Skeletal muscle satellite cell (primary cell): ENCODE results near the gene RAI14.
"Not testable (repeated sequence)": the region's sequence is repeated elsewhere in the genome, so short reads cannot be mapped to it uniquely, and the experiment has no call there.

Source experiments
- H3K27me3 ChIP-seq: 2 replicates; pipeline ENCODE4 v1.7.0; 2013; ENCODE audit warnings: low read length; ENCODE audit not compliant: control insufficient read depth, insufficient read depth
- H3K36me3 ChIP-seq: 2 replicates; pipeline ENCODE4 v1.7.0; 2013; ENCODE audit warnings: mild to moderate bottlenecking, control low read depth, low read length; ENCODE audit not compliant: insufficient read depth
- H3K4me1 ChIP-seq: 2 replicates; pipeline ENCODE4 v1.7.0; 2013; ENCODE audit warnings: low read length; ENCODE audit not compliant: control insufficient read depth, insufficient read depth
- H3K4me2 ChIP-seq: 2 replicates; pipeline ENCODE4 v1.7.0; 2013; ENCODE audit warnings: mild to moderate bottlenecking, low read length
- H3K4me3 ChIP-seq: 2 replicates; pipeline ENCODE4 v1.7.0; 2013; ENCODE audit warnings: low read length
- H3K9ac ChIP-seq: 2 replicates; pipeline ENCODE4 v1.7.0; 2013; ENCODE audit warnings: mild to moderate bottlenecking, low read depth, low read length, moderate library complexity
- H3K9me3 ChIP-seq: replicated peaks from 2 replicates; pipeline ENCODE4 v1.7.0; 2013; ENCODE audit warnings: mild to moderate bottlenecking, control low read depth, low read length

The RAI14 gene

GRCh38 chr5:34767180-34767579 lies 111.1 kb downstream of the RAI14 start:
- peaks cover 74% of the 10 kb centered on the region for H3K36me3 ChIP-seq
- H3K9ac ChIP-seq: no peak overlapping the region
- H3K4me2 ChIP-seq: no peak overlapping the region
- no peaks in the 10 kb centered on the region for H3K27me3 ChIP-seq
- H3K4me1 ChIP-seq: peaks cover 13% of the 10 kb centered on the region
- no peaks in the 10 kb centered on the region for H3K9me3 ChIP-seq
- no peak overlapping the region for H3K4me3 ChIP-seq

DNA sequence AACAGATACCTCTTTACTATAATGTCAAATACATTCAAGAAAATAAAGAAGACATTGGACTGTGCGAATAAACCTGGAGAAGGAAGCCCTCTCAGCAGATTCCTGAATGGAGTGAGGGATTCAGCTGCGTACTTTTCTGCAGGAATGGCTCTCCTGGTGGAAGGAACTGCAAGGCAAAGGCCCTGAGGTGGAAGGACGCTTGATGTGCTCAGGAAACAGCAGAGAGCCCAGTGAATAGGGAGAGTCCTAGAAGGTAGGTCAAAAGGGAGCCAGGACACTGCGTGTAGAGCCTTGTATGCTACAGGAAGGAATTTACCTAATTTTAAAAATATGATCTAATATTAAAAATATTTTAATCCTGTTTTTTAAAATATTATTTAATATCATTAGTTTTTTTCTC lies 114.4 kb downstream of the RAI14 start:
- Histone ChIP-seq H3K9ac (no peak overlapping the region), H3K9me3 (no peaks in the 10 kb centered on the region), H3K27me3 (no peaks in the 10 kb centered on the region), H3K36me3 (peaks cover 72% of the 10 kb centered on the region), H3K4me2 (no peak overlapping the region), H3K4me3 (no peak overlapping the region), H3K4me1 (no peaks in the 10 kb centered on the region)

GRCh38 chr5:34771076-34771475 lies 114.9 kb downstream of the RAI14 start:
- Histone ChIP-seq H3K4me3 (no peak overlapping the region), H3K9ac (no peak overlapping the region), H3K9me3 (no peaks in the 10 kb centered on the region), H3K36me3 (peaks cover 67% of the 10 kb centered on the region), H3K4me2 (no peak overlapping the region), H3K27me3 (no peaks in the 10 kb centered on the region), H3K4me1 (no peaks in the 10 kb centered on the region)

- H3K4me3 ChIP-seq: no peak overlapping the region
- H3K4me2 ChIP-seq: no peak overlapping the region
- H3K36me3 ChIP-seq: peaks cover 54% of the 10 kb centered on the region
- H3K27me3 ChIP-seq: no peaks in the 10 kb centered on the region
- H3K9me3 ChIP-seq: no peaks in the 10 kb centered on the region
- H3K9ac ChIP-seq: no peak overlapping the region
- H3K4me1 ChIP-seq: no peaks in the 10 kb centered on the region
These were observed 116.4 kb downstream of the RAI14 start for GRCh38 chr5:34772267-34773098.

GRCh38 chr5:34774139-34774538 lies 118.0 kb downstream of the RAI14 start:
- Histone ChIP-seq H3K4me2 (no peak overlapping the region), H3K27me3 (no peaks in the 10 kb centered on the region), H3K4me1 (no peaks in the 10 kb centered on the region), H3K36me3 (peaks cover 43% of the 10 kb centered on the region), H3K9ac (no peak overlapping the region), H3K9me3 (no peaks in the 10 kb centered on the region), H3K4me3 (no peak overlapping the region)

GRCh38 chr5:34774678-34775077 lies 118.5 kb downstream of the RAI14 start:
- H3K27me3 ChIP-seq, H3K4me2 ChIP-seq, H3K4me1 ChIP-seq, H3K9me3 ChIP-seq, H3K4me3 ChIP-seq, H3K9ac ChIP-seq: not testable (repeated sequence)
- H3K36me3 ChIP-seq: peaks cover 38% of the 10 kb centered on the region

GRCh38 chr5:34775886-34776285 lies 119.8 kb downstream of the RAI14 start:
- no peak overlapping the region for H3K4me3 ChIP-seq
- H3K4me2 ChIP-seq: no peak overlapping the region
- H3K27me3 ChIP-seq: no peaks in the 10 kb centered on the region
- H3K4me1 ChIP-seq: no peaks in the 10 kb centered on the region
- H3K9me3 ChIP-seq: no peaks in the 10 kb centered on the region
- H3K9ac ChIP-seq: no peak overlapping the region
- peaks cover 27% of the 10 kb centered on the region for H3K36me3 ChIP-seq

DNA sequence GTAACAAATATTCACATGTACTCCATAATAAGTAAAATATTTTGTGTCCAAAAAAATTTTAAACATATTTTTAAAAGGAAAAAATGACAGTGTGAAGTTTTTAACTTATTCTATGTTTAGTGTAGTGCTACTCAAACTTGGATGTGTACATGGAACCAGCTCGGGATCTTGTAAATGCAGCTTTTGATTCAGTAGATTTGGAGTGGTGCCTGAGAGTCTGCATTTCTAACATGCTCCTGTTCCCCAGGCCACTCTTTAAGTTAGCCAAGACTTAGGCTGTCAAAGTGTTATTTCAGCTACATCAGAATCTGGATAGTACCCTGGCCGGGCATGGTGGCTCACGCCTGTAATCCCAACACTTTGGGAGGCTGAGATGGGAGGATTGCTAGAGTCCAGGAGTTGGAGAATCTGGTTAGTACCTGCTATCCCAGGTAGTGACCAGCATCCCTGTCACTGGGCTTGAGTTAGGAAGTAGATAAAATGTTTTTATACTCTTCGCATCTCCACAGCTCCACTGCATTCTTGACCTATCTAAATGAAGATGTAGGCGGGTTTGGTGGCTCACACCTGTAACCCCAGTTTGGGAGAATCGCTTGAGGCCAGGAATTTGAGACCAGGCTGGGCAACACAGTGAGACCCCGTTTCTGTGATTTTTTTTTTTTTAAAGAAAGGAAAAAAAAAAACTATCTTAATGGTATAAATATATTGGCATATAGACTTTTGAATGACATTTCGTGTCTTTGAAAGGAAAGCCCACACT lies 122.1 kb downstream of the RAI14 start:
- Histone ChIP-seq H3K9me3 (no peaks in the 10 kb centered on the region), H3K4me2 (no peak overlapping the region), H3K4me1 (no peaks in the 10 kb centered on the region), H3K27me3 (no peaks in the 10 kb centered on the region), H3K36me3 (peaks cover 15% of the 10 kb centered on the region), H3K4me3 (no peak overlapping the region), H3K9ac (no peak overlapping the region)

DNA sequence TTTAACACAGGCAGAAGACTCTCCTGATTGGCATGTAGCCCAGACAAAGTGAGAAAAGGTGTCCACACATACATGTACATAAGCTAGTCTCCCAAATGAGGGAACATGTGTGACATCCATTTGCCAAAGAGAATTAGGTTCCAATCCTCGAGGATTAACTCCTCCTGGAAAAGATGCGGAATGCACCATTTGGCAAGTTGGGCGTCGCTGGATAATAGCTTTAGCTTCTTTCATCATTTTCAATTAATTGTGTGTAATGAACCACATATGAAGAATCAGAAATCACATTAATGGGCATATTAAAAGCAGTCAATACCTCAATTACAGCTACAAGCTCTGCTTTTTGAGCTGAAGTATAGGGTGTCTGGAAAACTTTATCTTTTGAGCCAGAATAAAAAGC lies 127.8 kb downstream of the RAI14 start:
- peaks cover 11% of the 10 kb centered on the region for H3K36me3 ChIP-seq

GRCh38 chr5:34787035-34787434 lies 130.9 kb downstream of the RAI14 start:
- no peak overlapping the region for H3K4me2 ChIP-seq
- H3K4me3 ChIP-seq: no peak overlapping the region
- H3K27me3 ChIP-seq: no peaks in the 10 kb centered on the region
- no peaks in the 10 kb centered on the region for H3K9me3 ChIP-seq
- peaks cover 7% of the 10 kb centered on the region for H3K36me3 ChIP-seq
- H3K9ac ChIP-seq: no peak overlapping the region
- peaks cover 15% of the 10 kb centered on the region for H3K4me1 ChIP-seq

More for the DNA sequence above, 127.8 kb downstream of the RAI14 start:
- H3K9me3 ChIP-seq, H3K9ac ChIP-seq, H3K27me3 ChIP-seq, H3K4me2 ChIP-seq, H3K4me3 ChIP-seq, H3K4me1 ChIP-seq: not testable (repeated sequence)

GRCh38 chr5:34789021-34789531 lies 132.9 kb downstream of the RAI14 start:
- H3K9me3 ChIP-seq: no peaks in the 10 kb centered on the region
- H3K4me3 ChIP-seq: no peak overlapping the region
- no peaks in the 10 kb centered on the region for H3K27me3 ChIP-seq
- H3K4me2 ChIP-seq: no peak overlapping the region
- no peak overlapping the region for H3K9ac ChIP-seq
- peaks cover 7% of the 10 kb centered on the region for H3K36me3 ChIP-seq
- H3K4me1 ChIP-seq: peaks cover 15% of the 10 kb centered on the region
